T-helper 2 cell (primary cell): Measurements from ENCODE around the gene KRT15.

Experiments used
- DNase-seq, 5 experiments: peaks; one replicate each; pipeline versions ENCODE4 v3.0.0 to v3.0.0-alpha.2; 2012 to 2022

Gene KRT15

DNA sequence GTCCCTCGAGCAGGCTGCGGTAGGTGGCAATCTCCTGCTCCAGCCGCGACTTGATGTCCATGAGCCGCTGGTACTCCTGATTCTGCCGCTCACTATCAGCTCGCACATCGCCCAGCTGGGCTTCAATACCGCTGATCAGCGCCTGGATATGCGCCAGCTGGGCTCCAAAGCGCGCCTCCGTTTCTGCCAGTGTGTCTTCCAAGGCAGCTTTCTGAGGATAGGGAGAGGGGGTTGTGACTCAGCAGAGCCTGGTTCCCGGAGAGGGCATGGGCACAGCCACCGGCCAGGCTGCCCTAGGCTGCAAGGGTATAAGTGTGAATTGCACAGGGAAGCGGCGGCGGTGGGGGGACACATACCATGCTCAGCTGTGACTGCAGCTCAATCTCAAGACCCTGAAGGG is 5.1 kb upstream of the KRT15 start:
- no peak for DNase-seq

DNA sequence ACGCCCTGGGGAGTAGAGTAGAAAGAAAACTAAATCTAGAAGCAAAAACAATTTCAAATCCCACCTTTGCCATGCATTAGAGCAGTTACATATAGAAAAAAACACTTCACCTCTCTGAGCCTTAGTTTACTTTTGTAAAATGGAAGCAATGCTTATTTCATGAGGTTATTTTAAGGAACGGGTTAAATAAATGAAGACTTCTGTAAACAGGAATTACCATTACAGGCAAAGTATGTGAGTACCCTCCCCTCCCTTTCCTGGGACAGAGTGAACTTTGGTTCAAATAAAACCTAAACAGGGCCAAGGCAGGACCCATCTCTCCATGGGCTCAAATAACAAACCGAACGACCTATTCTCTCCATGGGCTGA is 4.5 kb upstream of the KRT15 start:
- no peak for DNase-seq

DNA sequence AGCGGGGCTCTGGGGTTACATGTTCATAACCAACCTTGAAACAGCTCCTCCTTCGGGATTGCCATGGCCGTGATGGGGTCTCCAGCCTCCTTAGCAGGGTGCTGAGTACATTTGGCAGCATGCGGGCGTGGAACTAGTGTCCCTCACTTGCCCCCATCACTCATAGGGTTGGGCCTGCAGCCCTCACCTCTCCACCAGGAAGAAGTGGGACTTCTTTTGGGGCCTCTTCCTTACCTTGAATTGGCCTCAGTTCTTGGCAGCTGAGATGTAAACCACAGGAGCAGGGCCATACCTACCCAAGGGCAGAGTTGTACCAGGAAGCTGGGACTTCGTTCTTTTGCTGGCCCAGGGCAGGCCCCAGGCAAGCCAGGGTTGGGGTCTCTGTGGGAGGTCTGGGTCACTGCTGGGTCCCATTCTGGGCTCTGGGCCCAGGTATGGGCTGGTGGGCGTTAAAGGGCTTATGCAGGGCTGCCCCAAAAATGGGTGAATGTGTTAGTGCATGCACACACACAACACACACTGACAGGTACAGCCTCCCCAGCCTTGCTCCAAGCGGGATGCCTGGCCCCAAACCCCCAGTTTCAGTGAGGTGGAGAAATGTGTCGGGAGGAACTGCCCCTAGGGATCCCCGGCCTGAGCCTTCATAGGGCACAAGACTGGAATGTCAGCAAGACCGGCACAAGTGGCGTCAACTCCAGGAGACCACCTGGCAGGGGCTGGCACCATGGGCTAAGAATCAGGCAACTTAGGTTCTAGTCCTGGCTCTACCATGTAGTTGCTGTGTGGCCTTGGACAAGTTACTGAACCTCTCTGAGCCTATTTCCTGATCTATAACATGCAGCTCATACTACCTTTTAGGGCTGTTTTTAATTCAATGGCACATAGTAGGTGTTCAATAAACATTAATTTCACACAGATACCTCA is 3.9 kb upstream of the KRT15 start:
- DNase-seq = no peak

DNA sequence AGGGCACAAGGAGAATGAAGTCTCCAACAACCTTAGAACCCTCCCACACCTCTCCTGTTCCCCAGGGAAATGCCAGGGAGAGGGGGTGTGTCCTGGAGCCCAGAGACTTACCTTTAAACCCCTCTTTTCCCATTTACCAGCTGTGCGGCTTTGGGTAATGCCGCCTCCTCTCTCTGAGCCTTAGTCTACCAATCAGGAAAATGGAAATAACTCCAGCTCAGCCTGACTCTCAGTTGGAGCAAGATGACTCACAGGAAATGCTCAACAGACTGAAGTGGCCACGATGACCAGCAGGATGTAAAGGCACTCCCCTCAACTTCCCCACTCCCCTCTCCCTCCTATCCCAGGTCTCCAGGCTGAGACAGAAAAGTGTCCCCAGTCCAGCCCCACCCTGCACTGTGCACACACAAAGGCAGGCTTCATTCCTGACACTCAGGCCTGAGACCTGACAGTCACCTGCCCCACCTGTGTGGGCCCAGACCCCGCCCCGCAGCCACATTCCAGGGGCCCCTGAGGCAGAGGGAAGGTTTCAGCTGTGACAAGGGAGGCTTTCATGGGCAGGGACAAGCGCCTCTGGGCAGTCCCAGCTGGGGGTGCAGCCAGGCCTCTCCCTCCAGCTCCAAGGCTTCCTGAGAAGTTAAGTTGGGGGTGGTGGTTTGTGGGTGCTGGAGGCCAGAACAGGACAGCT is 3.0 kb upstream of the KRT15 start:
- no peak for DNase-seq

DNA sequence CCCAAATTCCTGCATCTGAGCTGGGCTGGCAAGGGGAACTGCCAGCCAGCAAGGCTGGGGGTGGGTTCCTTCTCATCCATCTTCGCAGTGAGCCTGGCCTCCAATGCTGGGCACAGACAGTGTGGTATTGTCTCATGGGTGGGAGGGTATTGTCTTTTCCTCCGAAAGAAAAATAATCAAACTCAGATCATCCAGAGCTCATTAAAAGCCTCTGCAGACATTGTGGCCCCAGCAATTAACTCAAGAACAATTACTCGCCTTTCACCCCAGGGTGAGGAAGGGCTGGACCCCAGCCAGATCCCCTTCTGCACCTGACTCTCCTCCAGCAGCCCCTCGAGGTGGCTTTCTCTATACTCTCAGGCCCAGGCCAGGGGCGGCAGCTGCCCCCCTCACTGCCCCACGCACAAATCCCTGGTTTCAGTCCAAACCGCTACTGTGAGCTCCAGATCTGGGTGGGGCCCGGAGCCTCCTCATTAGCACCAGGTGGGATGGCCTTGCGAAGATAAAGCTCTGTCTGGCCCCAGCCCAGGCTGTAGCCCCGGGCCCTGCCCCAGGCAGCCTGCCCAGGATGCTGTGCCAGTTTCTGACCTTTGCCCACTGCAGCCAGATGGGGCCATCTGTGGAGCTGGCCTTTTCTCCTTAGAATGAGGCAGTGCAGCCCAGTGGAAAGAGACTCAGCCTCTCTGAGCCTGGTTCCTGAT is 2.3 kb upstream of the KRT15 start:
- DNase-seq = no peak

DNA sequence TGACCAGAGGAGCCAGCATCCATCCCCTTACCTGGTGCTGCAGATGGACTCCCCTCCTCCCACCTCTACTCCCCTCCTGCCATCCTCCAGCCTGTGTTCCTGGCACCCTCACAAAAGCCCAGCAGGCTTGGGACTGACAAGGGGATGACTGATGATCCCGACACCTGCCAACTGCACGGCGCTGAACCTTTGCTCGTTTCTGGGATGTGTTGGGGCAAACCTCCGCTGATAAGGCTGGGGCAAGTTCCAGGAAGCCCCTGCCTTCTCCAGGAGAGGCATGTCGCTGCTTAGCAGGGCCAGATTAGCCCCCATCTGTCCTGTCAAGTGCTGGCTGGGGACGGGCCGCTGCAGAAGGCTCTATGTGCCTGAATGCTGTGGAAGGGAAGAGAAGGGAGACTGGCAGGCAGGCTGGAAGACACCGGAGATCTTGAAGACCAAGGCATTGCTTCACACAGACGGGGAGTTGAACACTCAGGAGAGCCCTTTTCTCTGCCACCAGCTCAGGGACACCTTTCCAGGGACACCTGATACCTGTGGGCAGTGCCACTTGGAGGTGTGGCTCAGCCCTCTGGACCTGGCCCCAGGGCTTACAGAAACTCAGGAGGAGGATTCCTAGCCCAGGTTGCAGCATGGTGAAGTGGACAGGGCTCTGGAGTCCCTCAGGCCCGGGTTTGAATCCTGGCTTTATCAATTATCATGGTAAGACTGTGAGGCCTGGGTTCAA is 973 bp upstream of the KRT15 start:
- DNase-seq = no peak

DNA sequence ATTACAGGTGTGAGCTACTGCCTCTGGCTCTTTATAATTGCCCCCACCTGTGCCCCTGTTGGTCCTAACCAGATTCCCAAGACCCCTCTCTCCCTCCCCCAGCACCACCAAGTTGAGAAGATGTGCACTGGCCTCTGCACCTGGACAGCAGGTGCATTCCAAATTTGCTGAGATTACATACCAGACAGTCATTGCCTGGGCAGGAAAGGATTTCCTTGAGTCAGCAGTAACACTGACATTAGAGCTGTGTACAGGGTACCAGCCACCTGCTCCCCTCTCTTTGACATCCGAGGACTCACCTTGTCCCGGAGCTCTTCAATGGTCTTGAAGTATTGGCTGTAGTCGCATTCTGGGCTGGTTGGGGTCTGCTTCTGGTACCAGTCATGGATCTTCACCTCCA is 659 bp downstream of the KRT15 start:
- DNase-seq = no peak

DNA sequence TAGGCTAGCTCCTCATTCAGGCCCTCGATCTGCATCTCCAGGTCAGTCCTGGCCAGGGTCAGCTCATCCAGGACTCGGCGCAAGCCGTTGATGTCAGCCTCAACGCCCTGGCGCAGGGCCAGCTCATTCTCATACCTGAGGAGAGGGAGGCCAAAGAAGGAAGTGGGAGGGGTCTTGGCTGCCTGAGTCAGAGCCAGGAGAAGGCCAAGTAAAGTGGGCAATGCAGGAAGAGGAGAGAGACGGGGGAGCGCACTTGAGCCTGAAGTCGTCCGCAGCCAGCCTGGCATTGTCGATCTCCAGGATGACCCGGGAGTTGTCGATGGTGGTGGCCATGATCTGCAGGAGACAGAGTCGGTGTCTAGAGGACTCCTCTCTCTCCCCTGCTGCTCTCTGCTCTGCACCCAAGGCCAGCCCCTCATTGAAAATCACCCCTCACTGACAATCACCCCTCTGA is 1.8 kb downstream of the KRT15 start:
- DNase-seq = no peak

DNA sequence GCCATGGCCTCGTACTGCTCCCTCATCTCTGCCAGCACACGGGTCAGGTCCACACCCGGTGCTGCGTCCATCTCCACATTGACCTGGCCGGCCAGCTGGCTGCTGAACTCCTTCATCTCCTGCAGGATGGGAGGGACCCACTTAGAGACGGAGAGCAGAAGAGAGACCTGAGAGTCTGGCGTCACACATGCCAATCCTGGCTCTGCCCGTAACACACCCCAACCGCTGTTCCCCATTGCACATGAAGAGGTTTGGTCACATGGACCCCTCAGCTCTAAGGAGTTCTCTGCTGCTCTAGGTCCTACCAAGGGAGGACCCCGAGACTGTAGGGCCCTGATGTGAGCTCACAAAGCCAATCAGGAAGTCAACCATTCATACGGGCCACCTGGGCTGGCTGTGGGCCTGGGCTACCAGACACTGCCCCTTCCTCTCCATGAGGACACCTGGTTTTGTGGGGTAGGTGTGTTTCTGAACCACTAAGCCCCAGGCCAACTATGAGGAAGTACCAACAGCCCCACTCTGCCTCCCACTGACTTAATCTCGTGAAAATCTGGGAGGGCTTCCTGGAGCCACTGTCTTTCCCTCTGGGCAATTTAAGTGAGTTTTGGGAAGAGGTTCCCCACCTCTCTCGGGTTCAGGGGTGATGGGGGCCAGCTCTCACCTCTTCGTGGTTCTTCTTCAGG is 2.4 kb downstream of the KRT15 start:
- no peak for DNase-seq

DNA sequence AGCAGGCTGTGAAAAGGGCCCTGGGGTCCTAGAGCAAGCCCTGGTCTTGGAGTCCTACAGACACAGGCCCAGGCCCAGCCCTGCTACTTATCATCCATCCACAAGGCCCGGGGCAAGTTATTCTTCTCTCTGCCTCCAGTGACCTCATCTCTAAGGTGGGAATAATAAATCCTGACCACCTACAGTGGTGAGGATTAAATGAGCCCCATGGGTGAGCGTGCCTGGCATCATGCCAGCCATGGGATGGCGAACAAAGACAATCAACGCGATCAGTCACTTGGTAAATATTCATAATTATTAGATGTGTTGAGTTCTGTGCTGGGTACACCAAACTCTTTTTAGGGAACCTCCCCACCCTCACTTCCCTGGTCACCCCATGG is 5.5 kb downstream of the KRT15 start:
- no peak for DNase-seq

DNA sequence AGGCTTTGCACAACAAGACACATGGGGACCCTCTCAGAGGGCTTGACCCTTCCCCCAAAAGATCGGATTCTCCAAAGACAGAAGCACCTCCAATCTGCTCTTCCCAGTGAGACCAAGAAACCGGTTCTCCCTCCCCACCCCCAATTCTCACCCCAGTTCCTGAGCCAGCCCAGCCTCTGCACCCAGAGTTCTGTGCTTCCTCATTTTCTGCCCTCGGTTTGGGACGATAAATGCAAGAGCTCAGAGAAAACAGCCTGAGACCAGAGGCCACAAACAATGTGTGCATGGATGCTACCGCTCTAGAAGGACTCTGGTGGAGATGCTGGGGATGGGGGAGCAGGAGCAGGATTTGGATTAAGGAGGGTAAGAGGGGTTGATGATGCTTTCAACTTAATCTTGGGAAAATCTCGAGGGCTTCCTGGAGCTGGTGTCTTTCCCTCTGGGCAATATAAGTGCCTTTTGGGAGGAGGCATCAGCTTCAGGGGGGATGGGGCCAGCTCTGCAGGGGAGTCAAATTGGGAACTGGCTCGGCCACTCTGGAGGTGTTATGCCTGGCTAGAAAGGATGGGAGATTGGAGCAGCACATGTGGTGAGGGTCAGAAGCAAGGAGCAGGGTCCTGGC is 6.0 kb downstream of the KRT15 start:
- DNase-seq = no peak

DNA sequence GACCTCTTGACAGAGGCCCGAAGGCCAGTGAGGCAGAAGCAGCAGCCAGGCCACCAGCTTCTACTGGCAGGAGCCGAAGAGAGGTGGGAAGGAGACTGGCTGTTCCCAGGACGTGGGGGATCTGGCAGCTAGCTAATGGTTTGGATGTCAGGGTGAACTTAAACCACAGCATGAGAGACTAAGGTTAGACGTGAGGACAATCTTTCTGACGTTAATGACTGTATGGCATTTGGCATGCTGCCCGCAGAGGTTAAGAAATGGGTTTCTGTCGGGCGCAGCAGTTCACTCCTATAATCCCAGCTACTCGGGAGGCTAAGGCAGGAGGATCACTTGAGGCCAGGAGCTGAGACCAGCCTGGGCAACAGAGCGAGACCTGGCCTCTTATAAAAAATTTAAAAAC is 7.0 kb downstream of the KRT15 start:
- DNase-seq = no peak

DNA sequence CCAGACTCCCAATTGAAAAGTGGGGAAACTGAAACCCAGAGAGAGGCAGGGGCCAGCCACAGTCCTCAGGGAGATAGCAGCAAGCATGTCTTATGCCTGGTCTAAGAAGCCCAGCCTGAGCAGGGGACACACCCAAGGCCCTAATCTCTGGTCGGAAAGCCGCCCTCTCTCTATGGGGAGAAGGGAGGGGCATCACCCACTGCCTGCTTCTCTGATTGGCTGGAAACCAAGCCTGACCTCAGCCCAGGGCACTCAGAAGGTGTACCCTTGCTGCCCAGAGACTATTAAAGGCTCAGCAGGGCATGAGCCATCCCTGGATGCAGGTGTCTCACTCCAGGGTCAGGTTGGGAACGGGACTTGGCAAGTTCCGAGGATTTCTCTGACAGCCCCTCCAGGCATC is 7.6 kb downstream of the KRT15 start:
- no peak for DNase-seq

DNA sequence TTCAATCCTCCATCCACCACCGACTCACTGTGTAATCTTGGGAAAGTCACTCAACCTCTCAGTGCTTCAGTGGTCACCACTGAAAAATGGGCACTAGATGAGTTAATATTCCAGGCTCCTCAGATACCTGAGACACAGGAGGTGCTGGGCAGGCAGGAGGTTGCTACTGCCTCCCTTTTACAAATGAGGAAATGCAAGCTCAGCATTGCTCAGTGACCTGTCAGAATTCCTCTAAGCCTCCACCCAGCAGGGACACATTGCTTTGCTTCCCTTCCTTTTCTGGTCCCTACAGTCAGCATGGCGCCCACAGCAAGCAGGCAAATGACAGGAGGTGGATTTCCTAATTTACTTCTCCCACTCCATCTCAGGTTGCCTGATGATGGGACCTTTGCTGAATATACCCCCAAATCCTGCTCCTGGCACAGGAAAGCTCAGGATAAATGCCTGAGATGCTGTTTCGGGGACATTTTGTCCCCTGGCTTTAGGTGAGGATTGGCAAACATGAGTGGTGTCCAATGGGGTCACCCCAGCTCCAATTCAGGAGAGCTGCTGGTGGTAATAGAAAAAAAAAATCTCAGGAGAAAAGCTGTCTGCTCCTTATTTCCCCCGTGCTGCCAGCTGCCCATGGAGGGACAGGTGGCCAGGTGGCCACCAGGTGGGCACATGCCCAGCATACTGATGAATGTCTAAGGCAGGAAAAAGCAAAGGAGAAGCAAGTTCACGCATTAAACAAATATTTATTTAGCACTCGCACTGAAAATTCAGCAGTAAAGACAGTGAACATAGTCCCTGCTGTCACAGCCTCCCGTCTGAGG is 8.2 kb downstream of the KRT15 start:
- no peak for DNase-seq

DNA sequence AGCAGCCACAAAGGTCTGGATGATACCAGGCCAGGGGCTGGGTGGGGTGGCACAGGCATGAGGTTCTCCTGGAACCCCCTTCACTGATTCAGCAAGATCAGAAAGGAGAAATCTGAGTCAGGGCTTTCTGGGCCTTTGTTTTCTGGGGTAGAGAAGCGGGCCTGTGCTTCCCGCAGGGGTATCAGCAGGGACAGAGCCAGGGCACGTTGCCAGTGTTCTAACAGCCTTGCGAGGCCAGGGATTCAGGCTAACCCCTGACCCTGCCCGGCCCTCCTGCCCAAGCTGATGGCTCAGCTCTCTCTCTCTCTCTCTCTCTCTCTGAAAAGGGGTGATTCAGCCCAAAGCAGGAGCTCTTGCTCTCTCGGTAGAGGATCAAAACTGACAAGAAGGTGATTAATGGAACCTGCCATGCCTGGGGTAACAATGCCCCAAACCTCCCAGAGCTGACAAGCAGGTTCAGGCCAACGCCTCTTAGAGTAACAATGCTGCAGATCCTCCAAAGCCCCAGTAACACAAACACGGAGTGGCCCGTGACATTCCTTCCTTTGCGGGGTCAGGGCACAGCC is 11.3 kb downstream of the KRT15 start:
- DNase-seq = no peak

DNA sequence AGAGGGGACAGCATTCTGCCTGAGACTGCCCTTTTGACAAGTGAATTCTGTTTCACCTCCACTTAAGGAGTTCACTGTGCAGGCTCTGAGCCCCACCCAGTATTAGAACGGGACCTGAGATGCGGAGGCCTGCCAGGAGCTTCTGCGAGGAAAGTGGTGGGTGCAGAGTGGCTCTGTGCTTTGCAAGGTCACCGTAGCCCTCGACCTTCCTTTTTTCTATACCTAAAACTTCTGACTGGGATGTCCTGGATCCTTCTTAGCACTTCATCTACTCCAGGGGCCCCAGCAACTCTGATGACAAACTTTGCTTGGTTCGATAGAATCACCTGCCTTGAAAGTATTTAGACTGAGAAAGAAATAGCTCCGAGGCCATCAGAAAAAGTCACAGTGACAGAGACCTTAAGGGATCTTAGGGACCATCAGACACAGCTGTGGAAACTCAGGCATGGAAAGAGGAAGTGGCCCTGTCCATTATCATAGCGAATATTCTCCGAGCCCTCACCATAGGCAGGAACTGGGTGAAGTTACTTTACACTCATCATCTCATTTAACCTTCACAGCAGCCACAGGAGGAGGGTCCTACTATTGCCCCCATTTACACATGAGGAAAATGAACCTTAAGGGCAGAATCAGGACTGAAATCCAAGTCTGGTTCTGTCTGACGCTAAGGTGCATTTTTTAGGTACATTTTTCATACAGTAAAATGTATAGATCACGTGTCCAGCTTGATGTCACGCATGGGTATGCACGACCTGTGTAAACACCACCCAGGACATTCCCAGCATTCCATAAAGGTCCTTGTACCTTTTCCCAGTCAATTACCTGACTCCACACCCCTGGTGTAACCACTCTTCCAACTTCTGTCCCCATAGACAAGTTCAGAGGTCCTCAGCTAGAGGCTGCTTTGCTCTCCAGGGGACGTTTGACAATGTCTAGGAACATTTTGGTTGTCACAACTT is 12.6 kb downstream of the KRT15 start:
- DNase-seq = no peak

DNA sequence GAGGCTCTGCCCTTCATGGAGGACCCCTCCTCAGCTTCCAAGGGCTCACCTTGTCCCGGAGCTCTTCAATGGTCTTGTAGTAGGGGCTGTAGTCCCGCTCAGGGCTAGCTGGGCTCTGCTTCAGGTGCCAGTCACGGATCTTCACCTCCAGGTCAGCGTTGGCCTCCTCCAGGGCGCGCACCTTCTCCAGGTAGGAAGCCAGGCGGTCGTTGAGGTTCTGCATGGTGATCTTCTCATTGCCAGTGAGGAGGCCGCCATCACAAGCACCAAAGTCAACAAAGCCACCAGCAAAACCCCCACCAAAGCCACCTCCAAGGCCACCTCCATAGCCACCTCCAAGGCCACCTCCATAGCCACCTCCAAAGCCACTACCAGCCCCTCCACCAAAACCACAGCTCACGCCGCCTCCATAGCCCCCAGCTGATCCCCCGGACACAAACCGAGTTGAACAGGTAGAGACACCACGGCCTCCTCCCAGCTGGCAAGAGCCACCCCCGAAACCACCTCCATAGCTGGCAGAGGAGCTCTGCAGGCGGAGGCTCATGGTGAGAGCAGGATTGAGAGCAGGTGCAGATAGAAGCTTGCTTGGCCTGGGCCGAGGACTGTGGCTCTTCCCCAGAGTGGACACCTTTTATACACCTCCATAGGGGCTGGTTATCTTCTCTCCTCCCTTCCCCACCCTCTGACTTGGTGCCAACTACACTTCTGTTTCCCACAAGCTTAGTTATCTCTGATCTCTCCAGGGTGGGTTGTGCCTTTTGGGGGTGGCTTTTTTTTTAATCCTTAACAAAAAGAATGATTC is 13.5 kb downstream of the KRT15 start, which contains the start of gene KRT13:
Gene KRT13 (minus strand): TSS at position 606 of the 802 bp plus-strand sequence. CDS start 62 bp downstream, at position 544.
- no peak for DNase-seq

DNA sequence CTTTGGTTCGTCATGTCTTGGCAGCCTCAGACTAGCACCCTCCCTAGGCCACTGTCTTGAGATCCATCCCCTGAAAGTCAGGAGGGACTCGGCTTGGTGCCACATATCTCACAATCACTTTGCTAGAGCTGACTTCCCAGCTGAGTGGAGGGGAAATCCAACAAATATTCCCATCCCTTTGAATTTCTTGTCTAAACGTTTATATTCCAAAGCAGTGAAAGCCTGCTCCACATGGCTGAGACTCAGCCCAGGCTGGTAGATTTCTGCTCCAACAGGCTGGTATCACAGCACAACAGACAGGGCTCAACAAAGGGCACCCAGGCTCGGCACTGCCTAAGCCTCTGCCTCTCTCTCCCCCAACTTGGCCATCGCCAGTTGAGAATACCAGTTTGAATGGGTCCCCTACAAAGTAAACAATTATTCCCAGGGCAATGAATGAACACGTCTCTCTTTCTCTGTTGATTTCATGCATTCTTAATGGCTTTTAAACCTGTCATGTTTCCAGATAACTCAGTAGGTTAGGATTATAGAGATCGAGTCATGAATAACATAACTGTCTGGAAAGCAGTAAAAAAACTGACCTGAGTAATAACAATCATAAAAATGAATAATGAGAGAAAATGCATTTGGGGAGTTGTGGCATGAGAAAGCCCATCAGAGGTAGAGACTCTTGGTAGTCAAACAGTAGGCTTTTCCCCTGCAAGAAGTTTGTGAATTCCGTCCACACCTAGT is 14.3 kb downstream of the KRT15 start:
- DNase-seq = no peak
